Suppressor macrophage (primary cell): Measurements from ENCODE around the gene SEMA4C.
"Not testable (repeated sequence)": the region's sequence is repeated elsewhere in the genome, so short reads cannot be mapped to it uniquely, and the experiment has no call there.

ENCODE experiments used
- DNase-seq, 4 experiments: peaks; one replicate each; pipeline ENCODE4 v3.0.0-alpha.2; 2020 to 2022

SEMA4C gene

DNA sequence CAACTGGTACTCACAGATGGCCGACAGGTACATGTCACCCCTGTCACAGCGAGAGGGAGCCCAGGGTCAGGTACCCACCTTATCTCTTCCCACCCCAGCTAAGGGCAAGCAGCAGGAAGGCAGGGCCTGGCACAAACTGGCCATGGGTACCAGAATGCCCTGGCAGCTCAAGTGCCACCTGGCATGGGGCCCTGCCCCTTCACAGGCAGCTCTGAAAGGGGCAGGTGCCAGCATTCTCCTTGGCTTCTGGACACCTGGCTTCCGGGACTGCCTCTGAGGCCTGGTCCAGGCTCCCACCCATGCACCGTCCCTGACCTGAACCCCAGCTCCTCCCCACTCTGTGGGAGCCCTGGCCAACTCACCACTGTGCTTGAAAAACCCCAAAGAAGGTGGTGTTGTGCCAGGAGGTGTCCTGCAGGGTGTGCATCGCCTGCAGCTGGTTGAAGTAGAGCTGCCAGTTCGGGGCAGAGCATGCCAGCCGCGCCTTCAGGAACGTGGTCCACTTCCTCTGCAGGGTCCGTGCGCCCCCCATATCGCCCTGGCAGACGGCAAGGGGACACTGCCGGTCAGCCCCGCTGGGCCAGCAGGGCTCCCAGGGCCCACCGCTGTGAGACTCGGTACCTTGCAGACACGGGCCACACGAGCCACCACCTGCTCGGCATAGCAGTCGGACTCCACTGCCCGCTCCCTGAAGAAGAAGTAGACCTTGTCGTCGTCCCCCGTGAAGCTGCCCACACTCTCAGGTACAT is 5.4 kb downstream of the SEMA4C start:
- DNase-seq, result no peak

DNA sequence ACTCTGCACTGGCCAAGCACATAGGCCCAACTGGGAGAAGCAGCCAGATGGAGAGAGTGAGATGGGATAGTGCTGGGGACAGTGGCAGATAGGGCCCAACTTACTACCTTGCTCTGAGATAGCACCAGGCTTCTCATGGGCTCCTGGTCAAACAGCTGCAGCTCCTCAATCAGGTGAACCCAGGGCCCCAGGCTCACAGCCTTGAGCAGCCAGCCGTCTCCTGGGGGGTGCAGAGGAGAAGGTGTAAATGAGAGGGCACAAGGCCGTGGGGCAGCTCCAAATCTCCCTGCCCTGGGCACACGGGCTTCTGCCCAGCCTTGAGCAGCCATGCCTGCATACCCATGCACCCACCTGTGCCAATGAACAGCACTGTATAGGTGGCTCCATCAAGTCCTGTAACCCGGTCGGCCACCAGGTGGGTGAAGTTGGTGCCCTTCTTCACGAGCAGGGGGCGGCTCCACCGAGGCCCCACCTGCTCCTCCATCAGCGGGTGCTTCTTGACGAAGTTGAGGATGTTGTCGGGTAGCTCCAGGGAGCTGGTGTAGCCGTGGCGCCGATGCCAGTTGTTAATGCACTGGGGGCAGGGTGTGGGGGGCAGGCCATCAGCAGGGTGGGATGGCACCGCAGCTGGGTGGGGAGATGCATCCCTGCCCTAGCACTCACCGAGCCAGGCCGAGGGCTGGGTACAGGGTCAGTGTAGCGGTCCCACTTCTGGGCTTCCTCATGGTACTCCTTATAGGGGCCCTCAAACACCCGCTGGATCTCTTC is 6.1 kb downstream of the SEMA4C start:
- DNase-seq, result no peak

DNA sequence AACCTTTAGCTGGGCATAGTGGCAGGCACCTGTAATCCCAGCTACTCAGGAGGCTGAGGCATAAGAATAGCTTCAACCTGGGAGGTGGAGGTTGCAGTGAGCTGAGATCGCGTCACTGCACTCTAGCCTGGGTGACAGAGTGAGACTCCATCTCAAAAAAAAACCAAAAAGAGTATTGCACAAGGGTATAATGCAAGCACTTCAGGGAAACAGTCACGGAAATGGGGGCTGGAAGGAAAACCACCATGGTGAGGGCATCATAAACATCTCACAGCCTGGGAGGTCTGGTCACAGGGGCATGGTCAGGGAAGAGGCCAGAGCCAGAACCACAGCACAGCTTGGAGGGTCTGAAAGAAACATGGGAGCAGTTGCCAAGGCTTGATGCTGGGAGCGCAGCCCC is 6.8 kb downstream of the SEMA4C start:
- DNase-seq, result not testable (repeated sequence)

DNA sequence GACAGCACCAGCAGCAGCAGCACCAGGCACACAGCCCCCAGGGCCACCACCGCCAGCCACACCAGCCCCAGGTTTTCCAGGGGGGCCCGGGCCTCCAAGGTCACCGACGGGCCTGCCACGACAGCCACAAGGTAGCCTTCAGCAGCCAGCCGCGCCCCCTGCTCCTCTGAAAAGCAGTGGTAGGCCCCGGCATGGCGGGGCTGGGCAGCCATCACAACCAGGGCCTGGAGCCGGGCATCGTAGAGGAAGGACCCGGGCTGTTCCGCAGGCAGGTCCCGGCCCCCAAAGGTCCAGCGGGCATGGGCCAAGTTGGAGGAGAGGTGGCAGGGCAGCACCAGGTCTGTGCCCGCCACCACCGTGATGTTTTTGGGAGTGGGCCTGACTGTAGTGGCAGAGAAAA is 8.8 kb downstream of the SEMA4C start:
- no peak for DNase-seq

DNA sequence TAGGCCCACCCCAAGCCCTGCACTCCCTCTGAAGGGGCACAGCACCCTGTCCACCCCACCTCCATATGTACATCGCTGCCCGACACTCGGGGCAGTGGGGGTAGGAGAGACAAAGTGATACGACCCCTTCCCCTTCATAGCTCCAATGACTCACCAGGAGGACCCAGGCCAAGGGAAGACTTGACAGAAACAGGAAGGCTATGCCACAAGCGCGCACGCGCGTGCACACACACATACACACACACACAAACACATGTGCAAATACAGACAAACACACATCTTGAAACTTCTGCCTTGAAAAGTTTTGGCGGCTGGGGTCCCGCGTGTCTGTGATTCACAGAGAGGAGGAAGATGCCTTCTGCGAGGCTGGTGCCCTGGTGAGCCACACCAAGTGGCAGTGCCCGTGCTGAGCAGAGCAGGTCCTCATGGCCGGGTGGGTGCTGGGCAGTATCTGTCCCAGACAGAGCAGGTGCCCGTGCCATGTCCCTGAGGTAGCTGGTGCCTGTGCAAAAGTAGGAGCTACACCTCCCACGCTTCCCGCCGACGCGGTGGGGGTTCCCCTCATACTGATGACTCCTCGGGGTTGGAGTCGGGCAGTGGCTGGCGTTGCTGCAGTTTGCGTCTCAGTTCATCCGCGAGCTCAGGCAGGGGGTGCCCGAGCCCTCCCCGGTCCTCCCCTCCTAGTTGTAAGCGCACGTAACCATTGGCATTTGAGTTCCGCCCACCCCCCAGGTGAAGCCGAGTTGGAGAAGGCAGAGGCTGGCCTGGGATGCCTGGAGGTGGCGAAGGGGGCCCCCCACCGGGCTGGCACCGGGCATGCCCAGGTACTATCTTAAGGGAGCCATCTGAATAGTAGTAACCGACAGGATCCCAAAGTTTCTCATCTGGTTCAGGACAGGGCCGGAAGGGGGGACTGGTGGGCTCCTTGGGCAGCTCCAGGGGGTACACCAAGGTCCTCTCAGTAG is 9.5 kb downstream of the SEMA4C start:
- DNase-seq, result peak in 1 of 4 experiments; percentile 37

DNA sequence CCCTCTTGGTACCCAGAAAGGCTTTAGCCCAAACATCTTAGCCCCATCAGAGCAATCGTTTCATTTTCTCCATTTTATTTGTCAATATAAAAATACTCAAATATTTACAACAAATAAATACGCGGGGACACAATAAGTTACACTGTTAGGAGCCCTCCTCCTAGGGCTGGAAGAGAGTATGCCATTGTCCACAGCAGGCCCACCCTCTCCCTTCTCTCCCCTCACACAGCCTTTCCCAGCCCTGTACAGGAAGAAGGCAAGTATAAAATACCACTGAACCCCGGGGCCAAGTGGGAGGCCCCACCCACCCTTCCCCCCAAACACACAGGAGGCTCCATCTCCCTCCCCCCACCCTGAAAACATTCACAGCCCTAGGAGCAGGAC is 10.2 kb downstream of the SEMA4C start:
- DNase-seq, result no peak

DNA sequence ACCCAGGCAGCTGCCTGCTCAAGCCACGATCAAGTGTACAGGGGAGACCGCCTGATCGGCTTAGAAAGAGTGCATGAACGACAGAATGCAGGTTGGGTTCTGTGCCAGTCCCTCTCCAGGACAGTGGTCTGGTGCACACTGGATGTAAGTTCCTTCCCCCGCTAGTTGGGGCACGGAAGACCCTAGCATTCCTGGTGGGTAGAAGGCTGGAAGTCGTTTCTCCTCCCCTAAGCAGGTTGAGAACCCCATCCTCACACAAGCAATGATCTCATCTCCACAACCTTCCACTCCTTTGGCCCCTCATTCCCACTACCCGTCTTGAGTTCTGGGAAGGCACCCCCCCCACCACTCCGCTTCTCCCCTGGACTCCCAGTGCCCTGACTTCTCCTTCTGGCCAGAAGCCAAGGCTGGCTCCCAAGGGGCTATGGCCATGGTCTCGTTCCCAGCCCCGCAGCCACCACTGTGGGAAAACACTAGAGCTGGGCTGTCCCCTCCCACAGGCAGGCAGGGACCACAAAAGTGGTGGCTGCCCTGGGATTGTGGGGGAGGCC is 10.7 kb downstream of the SEMA4C start:
- no peak for DNase-seq

DNA sequence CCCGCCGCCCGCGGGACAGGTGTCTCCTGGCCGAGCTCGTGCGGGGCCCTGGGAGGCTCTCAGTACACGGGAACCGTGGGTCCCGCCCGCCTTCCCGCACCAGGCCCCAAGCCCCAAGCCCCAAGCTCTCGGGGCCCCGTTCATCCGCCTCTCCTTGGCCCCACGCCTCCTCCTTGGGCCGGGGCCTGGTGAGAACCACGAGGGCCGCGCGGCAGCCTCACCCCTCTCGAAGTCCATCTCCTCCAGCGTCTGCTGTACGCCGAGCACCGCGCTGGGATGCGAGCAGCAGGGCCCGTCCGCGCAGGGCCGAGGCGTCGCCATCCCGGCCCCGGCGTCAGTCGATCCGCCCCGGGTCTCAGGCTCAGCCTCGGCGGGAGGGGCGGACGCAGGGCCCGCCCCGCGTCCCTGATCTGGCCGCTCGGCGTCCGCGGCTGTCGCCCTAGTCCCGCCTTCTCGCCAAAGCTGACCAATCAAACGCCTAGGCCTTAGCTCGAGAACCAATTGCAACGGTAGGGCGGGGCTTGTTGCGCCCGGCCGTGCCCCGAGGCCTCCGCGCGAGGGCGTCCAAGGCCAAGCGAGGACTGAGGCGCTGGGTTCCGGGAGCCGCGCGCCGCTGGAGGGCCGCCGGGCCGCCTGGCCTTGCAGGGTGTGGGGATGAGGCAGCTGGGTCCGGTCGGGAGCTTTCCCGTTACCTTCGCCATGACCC is 12.1 kb downstream of the SEMA4C start, which contains the start of gene ANKRD39:
ANKRD39 (minus strand) TSS at position 350 of the 706 bp plus-strand sequence; CDS start at position 321, 29 bp downstream.
- DNase-seq, result peak; percentile 99 to 100 (median 100)

DNA sequence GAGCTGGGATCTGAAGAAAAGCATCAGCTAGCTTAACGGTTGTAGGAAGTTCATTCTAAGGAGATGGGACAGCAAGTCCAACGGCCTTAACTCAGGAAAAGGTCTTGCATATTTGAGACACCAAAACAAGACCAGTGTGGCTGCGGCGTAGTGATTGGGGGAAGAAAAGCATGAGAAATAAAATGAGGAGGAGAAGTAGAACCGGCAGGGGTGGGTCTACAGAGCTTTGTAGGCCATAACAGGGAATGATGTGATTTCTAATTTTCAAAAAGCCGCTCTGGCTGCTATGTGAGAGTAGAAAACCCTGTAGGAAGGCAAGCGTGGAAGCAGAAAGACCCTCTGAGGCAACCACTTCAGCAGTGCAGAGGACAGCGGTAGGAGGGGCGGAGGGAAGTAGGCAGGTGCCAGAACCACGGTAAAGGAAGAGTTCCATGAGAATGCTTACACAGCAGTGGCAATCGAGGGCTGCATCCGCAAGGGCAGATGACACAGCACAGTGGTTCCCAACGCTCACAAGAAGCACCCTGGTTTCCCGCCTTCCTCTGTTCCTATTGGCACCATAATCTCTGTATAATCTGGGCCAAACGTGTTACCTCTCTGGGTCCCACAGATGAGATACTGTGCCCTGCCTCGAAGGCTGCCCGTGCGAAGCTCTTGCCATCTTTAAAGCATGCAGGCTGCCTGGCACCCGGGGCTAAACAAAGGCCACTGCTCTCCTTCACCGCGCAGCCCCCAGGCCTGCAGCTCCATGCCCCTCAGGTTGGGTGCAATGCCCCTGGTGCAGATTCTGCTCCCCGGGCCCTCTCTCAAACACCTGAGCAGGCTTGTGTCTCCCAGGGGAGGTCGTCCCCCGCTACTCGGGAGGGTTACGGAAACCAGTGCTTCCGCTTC is 12.9 kb downstream of the SEMA4C start:
- DNase-seq, result peak in 3 of 4 experiments; percentile 49 to 55 (median 54)

DNA sequence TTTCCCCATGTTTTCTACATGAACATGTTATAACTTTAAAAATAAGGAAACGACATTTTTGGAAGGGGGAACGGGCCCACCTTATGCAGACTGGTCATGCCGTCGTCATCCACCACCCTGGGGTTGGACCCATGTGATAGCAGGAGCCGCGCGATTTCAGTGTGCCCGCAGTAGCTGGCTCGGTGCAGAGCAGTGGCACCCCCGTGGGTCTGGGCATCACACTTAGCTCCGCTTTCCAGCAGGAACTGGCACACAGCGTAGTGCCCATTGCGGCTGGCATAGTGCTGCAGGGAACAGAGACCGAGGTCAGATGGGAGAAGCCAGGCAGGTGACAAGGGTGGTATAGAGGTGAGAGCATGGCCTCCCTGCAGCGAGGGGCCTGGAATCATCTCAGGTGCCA is 16.6 kb downstream of the SEMA4C start:
- no peak for DNase-seq

DNA sequence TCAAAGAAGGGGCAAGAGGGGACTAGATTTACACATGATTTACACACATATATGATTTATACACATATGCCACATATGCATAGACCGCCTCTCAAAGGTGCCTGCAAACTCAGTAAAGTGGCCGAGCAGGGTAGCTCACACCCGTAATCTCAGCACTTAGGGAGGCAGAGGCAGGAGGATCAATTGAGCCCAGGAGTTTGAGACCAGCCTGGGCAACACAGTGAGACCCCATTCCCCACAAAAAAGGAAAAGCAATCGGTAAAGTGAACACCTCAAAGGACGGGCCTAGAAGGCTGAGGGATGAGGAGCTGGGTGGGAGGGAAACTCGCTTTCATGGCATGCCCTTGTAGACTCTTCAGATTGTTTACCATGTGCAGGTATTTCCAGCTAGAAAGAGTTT is 17.2 kb downstream of the SEMA4C start:
- no peak for DNase-seq

DNA sequence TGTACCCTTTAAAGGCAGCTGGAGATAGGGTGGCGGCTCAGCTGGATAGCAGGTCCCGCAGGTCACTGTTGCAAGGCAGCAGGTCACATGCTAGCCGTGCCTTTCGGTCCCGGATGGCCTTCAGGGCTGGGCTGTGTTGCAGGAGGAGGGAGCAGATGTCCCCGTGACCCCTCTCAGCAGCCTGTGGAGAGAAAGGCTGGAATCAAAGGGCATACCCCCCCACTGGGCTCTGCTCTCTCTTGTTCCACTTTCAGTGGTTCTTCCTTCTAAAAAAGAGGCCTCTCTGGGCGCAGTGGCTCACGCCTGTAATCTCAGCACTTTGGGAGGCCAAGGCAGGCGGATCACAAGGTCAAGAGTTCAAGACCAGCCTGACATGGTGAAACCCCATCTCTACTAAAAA is 21.6 kb downstream of the SEMA4C start:
- DNase-seq, result no peak

DNA sequence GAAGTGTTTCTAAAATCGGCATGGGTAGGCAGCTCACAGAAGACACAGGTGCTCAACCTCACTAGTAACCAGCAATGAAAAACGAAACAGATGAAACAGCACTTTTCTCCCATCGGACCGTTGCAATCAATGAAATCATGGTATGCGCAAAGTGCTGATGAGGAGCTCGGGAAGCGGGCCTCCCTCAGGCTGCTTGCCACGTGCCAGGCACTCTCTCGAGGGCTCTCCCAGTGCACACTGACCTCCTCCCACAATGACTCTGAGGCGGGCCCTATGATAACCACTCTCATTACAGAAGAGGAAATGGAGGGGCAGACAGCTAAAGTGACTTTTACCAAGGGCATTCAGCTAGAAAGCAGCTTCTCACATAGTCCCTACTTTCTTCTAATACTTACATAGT is 22.3 kb downstream of the SEMA4C start:
- DNase-seq, result no peak

DNA sequence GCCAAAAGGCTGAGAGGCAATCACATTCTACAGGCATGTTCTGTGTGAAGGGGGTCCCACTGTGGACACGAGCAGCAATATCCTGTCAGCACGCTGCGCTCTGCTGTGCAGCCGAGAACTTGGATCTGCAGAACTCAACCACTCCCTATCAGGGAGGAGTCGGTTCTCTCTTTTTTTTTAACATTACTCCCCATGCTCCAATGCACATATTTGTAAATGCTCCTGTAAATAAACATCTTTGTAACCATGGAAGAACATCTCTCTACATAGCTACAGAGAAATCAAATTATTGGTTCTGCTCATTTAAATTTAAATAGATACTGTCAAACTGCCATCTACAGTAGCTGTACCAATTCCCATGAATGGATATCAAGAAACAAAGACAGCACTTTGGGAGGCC is 23.1 kb downstream of the SEMA4C start:
- no peak for DNase-seq

DNA sequence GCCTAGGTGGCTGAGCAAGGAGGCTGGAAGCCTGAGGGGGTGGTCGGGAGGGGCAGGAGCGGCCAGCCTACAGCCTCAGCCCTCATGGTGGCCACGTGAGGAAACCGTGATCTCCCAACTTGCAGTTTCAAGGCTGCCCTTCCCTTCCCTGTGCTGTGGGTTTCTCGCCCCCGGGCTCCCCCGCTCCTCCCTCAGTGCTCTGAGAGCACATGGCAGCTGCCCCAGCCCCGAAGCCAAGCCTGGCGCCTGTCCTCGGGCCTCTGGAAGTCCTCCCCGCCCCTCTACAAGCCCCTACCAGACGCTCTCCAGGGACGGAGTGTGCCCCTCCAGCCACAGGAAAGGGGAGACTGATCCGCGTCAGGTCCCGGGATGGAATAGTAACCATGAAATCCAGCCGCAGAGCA is 25.5 kb downstream of the SEMA4C start:
- DNase-seq, result no peak

DNA sequence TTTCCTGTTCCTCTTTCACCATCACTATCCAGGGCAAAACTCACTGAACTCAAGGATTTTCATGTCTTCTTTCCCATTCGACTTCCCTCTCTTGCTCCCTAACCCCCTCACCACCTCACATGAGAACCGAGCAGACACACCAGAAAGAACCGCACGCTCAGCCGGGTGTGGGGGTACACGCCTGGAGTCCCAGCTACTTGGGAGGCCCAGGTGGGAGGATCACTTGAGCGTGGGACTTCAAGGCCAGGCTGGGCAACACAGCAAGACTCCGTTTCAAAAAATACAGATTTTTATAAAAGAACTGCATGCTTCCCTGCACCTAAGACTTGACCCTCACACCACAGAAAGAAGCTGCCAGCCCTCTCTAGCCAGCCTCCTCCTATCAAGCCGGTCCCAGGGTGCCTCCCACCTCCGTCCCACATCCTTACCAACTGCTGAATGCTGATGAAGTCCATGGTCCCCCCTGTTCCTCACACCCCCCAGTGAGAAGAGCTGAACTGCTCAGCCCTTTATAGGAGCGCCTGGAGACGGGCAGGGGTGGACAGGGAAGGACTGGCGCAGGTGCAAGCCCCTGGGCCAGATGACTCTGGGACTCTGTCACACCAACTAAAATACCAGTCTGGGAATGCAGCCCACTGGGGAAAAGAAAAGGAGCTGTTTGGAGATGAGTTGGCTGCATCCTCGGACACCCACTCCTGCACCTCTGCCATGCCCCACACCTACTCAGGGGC is 26.2 kb downstream of the SEMA4C start, which contains the start of gene ANKRD23:
ANKRD23 (minus strand) TSS at position 484 of the 731 bp plus-strand sequence; CDS start at position 455, 29 bp downstream.
- DNase-seq, result no peak

DNA sequence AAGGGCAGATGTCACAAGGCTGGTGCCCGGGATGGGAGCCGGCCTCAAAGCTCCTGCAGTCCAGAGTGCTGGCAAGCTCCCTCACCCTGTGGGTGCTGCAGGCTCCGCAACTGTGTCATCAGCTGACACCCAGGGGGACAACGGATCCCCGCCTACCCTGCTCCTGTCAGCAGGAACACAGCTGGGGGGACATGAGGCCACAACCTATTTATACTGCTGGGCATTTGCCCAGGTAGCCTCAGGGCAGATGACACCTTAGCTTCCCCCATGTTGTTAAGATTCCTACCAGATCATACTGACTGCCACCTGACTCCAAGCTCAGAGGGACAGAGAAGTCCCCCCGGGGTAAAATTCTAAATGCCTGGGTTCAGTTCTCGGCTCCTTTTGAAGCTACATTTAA is 27.3 kb downstream of the SEMA4C start:
- no peak for DNase-seq

DNA sequence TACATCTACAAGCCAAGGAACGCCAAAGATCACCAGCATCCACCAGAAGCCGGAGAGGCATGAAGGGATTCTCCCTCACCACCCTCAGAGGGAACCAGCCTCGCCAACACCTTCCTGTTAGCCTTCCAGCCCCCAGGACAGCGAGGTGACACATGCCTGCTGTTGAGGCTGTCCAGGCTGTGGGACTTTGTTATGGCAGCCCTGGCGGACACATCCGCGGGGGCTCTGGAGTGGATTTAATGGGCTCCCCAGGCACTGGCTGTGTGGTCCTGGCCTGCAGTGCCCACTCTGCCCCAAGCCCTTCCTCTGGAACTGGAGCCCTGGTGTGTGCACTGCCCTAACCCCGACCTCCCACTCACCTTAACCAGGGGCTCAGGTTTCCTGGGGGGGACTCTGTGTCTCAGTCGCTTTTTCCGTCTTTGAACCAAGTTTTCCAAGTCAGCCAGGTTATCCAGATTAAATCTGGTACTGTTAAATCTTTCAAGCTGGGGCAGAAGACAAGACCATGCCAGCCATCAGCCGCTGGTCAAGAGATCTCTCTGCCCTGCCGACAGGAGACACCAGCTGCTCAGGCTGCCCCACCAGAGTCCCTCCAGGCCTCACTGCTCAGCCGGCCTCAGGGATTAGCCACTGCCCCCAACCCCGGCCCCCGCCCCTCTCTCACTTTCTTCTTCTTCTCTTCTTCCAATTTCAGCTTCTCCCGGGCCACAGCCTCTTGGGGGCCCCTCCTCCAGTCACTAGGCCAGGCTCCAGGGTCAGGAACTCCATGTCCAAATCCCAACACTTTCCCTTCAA is 28.0 kb downstream of the SEMA4C start:
- no peak for DNase-seq
